Measurements from ENCODE around the gene MLANA. TPM values are rescaled to one million over a fixed set of nuclear protein-coding genes. Genes with fewer than 3 reads are reported as not detected.

The MLANA gene
- total RNA-seq, 3 donors from 2014 or later, result not detected

DNA sequence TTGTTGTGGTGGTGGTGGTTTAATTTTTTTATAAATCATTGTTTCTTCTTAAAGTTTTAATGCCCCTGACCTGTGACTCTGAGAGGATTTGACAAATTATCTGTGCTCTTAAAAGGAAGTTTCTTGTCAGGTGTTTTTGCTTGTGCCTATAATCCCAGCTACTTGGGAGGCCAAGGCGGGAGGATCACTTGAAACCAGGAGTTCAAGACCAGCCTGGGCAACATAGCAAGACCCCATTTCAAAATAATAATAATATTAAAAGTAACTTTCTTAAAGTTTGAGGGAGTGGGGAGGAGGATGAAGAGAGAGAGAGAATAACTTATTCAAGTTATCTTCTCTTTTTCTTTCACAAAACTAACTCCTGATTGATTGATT is 45.5 kb upstream of the MLANA start:
- DNase-seq (ENCODE audit: low spot score in 2 of 2), result no peak
- no peaks in the 10 kb centered on the region for H3K4me1 ChIP-seq
- H3K4me3 ChIP-seq, result no peak overlapping the region
- H3K36me3 ChIP-seq, result no peaks in the 10 kb centered on the region
- TF ChIP-seq POLR2A (IDR thresholded peaks at IDR 0.05), result no peak
- no peak for TF ChIP-seq POLR2AphosphoS5 (IDR thresholded peaks at IDR 0.05)
- intact Hi-C loops (cut with DNase I; ENCODE audit: low total_unique reads), result no loop called here
- no peaks in the 10 kb centered on the region for H3K9me3 ChIP-seq
- no peaks in the 10 kb centered on the region for H3K27me3 ChIP-seq
- H3K27ac ChIP-seq, result no peak overlapping the region

- intact Hi-C loops (cut with DNase I; ENCODE audit: low total_unique reads), result no loop called here
- no peak for TF ChIP-seq POLR2AphosphoS5 (IDR thresholded peaks at IDR 0.05)
- TF ChIP-seq POLR2A (IDR thresholded peaks at IDR 0.05), result no peak
- TF ChIP-seq, protein P1, sequence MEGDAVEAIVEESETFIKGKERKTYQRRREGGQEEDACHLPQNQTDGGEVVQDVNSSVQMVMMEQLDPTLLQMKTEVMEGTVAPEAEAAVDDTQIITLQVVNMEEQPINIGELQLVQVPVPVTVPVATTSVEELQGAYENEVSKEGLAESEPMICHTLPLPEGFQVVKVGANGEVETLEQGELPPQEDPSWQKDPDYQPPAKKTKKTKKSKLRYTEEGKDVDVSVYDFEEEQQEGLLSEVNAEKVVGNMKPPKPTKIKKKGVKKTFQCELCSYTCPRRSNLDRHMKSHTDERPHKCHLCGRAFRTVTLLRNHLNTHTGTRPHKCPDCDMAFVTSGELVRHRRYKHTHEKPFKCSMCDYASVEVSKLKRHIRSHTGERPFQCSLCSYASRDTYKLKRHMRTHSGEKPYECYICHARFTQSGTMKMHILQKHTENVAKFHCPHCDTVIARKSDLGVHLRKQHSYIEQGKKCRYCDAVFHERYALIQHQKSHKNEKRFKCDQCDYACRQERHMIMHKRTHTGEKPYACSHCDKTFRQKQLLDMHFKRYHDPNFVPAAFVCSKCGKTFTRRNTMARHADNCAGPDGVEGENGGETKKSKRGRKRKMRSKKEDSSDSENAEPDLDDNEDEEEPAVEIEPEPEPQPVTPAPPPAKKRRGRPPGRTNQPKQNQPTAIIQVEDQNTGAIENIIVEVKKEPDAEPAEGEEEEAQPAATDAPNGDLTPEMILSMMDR (IDR thresholded peaks at IDR 0.05), result no peak
Observed at GRCh38 chr9:5846096-5846495, 44.6 kb upstream of the MLANA start.

GRCh38 chr9:5846501-5846921 is 44.2 kb upstream of the MLANA start:
- H3K4me1 ChIP-seq, result no peaks in the 10 kb centered on the region
- intact Hi-C loops (cut with DNase I; ENCODE audit: low total_unique reads), result no loop called here
- H3K36me3 ChIP-seq, result no peaks in the 10 kb centered on the region
- no peaks in the 10 kb centered on the region for H3K27me3 ChIP-seq
- H3K4me3 ChIP-seq, result no peak overlapping the region
- TF ChIP-seq POLR2A (IDR thresholded peaks at IDR 0.05) (no peak), POLR2AphosphoS5 (IDR thresholded peaks at IDR 0.05) (no peak)
- no peak for DNase-seq (ENCODE audit: low spot score in 2 of 2)
- H3K27ac ChIP-seq, result peak overlapping the region in 1 of 2 donors; percentile 14
- H3K9me3 ChIP-seq, result no peaks in the 10 kb centered on the region

More at GRCh38 chr9:5846096-5846495, 44.6 kb upstream of the MLANA start:
- Histone ChIP-seq H3K4me3 (no peak overlapping the region), H3K9me3 (no peaks in the 10 kb centered on the region), H3K27ac (peak overlapping the region in 1 of 2 donors; percentile 14), H3K4me1 (no peaks in the 10 kb centered on the region), H3K36me3 (no peaks in the 10 kb centered on the region), H3K27me3 (no peaks in the 10 kb centered on the region)
- DNase-seq (ENCODE audit: low spot score in 2 of 2), result no peak

GRCh38 chr9:5848372-5848882 is 42.3 kb upstream of the MLANA start:
- H3K4me1 ChIP-seq, result no peaks in the 10 kb centered on the region
- no peak overlapping the region for H3K27ac ChIP-seq
- no peak for DNase-seq (ENCODE audit: low spot score in 2 of 2)
- H3K4me3 ChIP-seq, result no peak overlapping the region
- TF ChIP-seq POLR2AphosphoS5 (IDR thresholded peaks at IDR 0.05) (no peak), POLR2A (IDR thresholded peaks at IDR 0.05) (no peak)
- TF ChIP-seq, protein P1 (IDR thresholded peaks at IDR 0.05), result no peak
- no peaks in the 10 kb centered on the region for H3K36me3 ChIP-seq
- no peaks in the 10 kb centered on the region for H3K27me3 ChIP-seq
- intact Hi-C loops (cut with DNase I; ENCODE audit: low total_unique reads), result no loop called here
- no peaks in the 10 kb centered on the region for H3K9me3 ChIP-seq

DNA sequence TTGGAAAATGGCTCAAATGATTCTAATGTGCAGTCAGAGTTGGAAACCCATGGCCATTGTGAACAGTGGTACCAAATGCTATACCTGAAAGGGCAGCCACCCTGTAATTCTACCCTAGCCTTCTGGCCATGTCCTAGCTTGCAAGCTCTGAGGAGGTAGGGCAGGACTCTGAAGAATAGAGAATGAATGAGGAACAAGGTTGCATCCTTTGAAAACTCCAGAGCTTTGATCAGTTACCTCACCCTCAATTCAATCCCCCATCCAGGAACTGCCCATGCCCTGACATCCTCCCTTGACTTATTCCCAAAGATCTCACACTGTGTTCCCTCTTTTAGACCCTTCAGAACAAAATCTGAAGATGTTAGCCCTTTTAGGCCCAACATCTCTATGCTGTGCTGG is 40.0 kb upstream of the MLANA start:
- Histone ChIP-seq H3K27ac (no peak overlapping the region), H3K4me1 (no peaks in the 10 kb centered on the region), H3K36me3 (no peaks in the 10 kb centered on the region), H3K9me3 (no peaks in the 10 kb centered on the region), H3K4me3 (no peak overlapping the region), H3K27me3 (no peaks in the 10 kb centered on the region)
- TF ChIP-seq POLR2AphosphoS5 (IDR thresholded peaks at IDR 0.05) (no peak), POLR2A (IDR thresholded peaks at IDR 0.05) (no peak)
- TF ChIP-seq, protein P1 (IDR thresholded peaks at IDR 0.05), result no peak
- intact Hi-C loops (cut with DNase I; ENCODE audit: low total_unique reads), result no loop called here
- DNase-seq (ENCODE audit: low spot score in 2 of 2), result no peak

GRCh38 chr9:5851445-5851844 is 39.2 kb upstream of the MLANA start:
- intact Hi-C loops (cut with DNase I; ENCODE audit: low total_unique reads), result no loop called here
- TF ChIP-seq, protein P1 (IDR thresholded peaks at IDR 0.05), result no peak
- TF ChIP-seq POLR2A (IDR thresholded peaks at IDR 0.05) (no peak), POLR2AphosphoS5 (IDR thresholded peaks at IDR 0.05) (no peak)
- no peak for DNase-seq (ENCODE audit: low spot score in 2 of 2)
- Histone ChIP-seq H3K4me3 (no peak overlapping the region), H3K4me1 (no peaks in the 10 kb centered on the region), H3K27me3 (no peaks in the 10 kb centered on the region), H3K9me3 (no peaks in the 10 kb centered on the region), H3K27ac (no peak overlapping the region), H3K36me3 (no peaks in the 10 kb centered on the region)

All from breast epithelium (tissue), 4 donors.